Stimulated activated CD8-positive, alpha-beta memory T cell treated with anti-CD3 and anti-CD28 coated beads, Interleukin-4, amount 100 ng/mL, for 1 hour (primary cell): ENCODE results near the gene ADAMTS4.

Experiments
- DNase-seq, 2 donors: peaks; one replicate each; pipeline ENCODE4 v3.0.0-alpha.2; 2020; ENCODE audit warnings: low read depth in 2 of 2, low spot score in 1 of 2

ADAMTS4 gene

GRCh38 chr1:161174911-161175310, 23.9 kb downstream of the ADAMTS4 start:
- no peak for DNase-seq

DNA sequence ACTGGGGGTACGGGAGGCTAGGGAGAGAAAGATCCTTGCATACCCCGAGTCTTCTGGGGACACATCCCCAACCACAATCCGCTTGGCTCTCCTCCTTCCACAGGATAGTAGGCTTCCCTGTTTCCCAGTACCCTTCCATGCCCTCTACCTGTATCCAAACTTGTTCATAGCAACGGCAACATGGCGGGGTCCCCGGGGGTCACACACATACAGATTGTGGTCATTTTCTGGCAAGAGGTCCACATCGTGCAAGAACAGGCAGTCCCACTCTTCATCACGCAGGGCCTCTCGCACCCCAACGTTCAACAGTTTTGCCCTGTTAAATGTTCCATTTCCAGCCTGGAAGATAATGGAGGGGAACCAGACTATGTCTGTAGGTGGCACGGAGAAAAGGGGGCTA, 25.1 kb downstream of the ADAMTS4 start:
- DNase-seq, result no peak

DNA sequence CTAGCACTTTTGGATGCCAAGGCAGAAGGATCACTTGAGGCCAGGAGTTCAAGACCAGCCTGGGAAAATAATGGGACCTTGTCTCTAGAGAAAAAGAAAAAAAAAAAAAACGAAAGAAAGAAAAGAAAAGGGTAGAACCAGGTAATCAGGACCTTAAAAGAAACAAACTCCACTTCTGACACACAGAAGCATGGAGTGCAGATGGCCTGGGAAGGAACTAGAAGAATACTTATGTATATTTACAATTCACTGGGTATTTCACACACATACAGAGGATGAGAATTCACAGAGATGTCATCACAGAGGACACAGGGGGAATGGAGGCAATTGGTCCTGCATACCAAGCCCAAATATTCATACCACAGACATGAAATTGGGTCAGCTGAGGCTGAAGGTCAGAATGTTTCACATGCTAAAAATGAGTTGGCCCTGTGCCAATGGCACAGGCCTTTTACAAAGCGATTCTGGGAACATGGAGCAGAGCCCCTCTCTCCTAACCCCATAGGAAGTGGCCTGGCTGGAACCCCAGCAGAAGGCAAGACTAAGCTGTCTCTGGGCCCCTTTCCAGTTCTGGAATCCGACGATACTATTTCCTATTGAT, 26.0 kb downstream of the ADAMTS4 start:
- DNase-seq, result no peak

- no peak for DNase-seq
Measured at GRCh38 chr1:161172349-161172748, 26.5 kb downstream of the ADAMTS4 start.

DNA sequence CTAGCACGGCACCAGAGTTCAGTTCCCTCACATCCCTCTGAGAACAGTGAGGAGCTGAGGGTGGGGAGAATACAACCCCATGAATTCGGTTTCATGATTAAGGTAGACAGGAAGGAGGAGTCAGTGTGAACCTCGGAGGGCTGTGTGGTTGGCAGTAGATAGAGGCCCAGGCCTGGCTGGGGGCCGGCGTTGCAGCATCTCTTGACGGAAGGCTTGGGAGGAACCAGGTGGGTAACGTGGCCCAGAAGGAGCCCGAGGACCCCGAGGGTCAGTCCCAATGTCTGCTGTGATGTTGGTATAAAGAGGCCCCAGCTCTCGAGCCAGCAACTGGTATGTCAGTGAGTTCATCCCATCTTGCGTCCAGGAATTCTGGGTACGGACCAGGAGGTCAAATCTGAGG, 27.2 kb downstream of the ADAMTS4 start:
- no peak for DNase-seq

- DNase-seq, result no peak
Measured at GRCh38 chr1:161171191-161171590, 27.7 kb downstream of the ADAMTS4 start.

DNA sequence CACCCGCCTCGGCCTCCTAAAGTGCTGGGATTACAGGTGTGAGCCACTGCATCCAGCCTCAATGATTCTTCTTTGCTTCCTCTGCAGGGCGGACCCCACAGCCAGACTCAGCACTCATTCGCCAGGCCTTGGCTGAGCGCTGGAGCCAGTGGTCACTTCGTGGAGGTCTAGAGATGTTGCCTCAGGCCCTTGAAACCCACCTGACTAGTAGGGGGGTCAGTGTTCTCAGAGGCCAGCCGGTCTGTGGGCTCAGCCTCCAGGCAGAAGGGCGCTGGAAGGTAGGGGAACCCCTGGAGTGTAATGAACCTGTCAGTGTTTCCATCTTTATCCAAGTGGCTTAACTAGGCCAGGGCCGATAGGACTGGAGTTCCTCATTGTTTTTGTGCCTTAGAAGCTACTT, 29.9 kb downstream of the ADAMTS4 start:
- no peak for DNase-seq

GRCh38 chr1:161166669-161167548, 31.9 kb downstream of the ADAMTS4 start:
- DNase-seq, result no peak

GRCh38 chr1:161165742-161166668, 32.8 kb downstream of the ADAMTS4 start, which contains the start of gene PPOX:
PPOX (plus strand) TSS chr1:161166426; CDS start chr1:161166848, 422 bp downstream.
- peak; percentile 77 to 84 for DNase-seq

DNA sequence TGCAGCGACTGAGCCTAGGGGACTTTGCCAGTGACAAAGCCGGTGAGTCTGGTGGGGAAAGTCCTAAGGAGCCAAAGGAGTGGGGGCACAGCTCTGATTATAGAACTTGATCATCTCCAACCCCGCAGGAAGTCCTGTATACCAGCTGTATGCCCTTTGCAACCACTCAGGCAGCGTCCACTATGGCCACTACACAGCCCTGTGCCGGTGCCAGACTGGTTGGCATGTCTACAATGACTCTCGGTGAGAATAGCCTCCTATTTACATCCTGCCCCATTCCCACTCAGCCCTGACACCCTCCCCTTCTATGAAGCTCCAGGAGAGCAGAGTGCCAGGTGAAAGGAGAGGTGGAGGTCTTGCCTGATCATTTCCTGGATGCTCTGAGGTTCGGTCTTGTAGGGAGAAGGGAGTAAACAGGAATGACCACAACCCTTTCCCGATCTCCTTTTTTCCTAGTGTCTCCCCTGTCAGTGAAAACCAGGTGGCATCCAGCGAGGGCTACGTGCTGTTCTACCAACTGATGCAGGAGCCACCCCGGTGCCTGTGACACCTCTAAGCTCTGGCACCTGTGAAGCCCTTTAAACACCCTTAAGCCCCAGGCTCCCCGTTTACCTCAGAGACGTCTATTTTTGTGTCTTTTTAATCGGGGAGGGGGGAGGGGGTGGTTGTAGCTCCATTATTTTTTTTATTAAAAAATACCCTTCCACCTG, 33.8 kb downstream of the ADAMTS4 start:
- no peak for DNase-seq

GRCh38 chr1:161163793-161164192, 35.1 kb downstream of the ADAMTS4 start:
- no peak for DNase-seq

DNA sequence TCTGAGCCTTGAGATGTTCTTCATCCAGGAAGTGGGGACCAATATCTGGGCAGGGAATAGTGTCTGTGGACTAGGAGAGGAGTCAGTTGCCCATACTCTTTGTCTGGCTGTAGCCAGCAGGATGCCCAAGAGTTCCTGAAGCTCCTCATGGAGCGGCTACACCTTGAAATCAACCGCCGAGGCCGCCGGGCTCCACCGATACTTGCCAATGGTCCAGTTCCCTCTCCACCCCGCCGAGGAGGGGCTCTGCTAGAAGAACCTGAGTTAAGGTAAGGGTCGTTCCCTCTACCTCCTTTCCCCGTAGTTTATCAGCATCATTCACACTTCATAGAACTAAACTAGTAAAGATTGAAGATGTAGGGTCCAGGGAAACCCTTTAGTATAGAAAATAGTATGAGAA, 36.0 kb downstream of the ADAMTS4 start:
- DNase-seq, result no peak

DNA sequence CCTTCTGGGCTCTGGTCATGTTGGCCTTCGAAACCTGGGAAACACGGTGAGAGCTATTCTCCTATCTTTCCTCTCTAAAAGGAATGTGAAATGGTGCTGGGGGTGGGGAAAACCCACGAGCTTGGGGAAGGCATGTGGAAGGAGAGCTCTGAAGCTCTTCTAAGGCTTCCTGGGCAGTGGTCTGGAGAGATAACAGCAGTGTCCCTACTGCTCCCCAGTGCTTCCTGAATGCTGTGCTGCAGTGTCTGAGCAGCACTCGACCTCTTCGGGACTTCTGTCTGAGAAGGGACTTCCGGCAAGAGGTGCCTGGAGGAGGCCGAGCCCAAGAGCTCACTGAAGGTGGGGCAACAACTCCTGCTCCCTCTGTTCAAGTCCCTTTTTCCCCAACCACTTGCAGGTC, 36.8 kb downstream of the ADAMTS4 start:
- DNase-seq, result no peak

DNA sequence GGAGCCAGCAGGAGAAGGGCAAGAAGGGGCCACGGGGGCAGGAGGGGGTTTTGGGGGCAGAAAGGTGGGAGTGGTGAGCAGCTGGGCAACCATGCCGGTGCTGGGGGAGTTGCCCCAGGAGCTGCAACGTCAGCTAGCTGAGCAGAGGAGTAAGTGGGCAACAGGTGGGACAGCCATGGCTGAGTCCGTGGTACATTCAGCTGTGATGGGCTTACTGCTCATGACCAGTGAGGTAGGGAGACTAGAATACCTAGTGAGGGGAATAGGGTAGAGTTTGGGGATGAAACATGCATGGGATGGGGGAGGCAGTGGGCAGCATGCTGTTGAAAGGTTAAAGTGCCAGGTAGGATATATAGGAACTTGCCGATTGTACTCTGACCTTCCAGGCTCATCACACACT, 37.2 kb downstream of the ADAMTS4 start:
- DNase-seq, result no peak

DNA sequence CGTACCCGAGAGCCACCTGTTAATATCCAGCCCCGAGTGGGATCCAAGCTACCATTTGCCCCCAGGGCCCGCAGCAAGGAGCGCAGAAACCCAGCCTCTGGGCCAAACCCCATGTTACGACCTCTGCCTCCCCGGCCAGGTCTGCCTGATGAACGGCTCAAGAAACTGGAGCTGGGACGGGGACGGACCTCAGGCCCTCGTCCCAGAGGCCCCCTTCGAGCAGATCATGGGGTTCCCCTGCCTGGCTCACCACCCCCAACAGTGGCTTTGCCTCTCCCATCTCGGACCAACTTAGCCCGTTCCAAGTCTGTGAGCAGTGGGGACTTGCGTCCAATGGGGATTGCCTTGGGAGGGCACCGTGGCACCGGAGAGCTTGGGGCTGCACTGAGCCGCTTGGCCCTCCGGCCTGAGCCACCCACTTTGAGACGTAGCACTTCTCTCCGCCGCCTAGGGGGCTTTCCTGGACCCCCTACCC, 38.1 kb downstream of the ADAMTS4 start:
- no peak for DNase-seq

DNA sequence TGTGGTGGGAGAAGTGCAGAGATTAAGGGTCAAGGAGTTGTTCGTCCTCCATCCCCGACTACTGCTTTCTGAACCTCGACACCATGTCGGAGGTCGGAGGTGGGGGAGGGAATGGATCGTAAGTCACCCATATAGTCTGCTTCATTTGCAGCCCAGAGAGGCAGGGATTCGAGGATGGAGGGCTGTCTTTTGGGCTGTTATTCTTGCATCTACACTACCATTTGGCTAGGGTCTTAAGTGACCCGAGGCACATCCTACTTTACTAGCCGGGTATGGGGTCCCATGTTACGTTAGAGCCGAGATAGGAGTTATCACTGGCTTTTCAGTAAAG, 39.0 kb downstream of the ADAMTS4 start:
- no peak for DNase-seq

- DNase-seq, result peak; percentile 80 to 86
Measured at GRCh38 chr1:161159087-161159912, 39.6 kb downstream of the ADAMTS4 start, which contains the start of gene USP21. USP21 (plus strand) TSS chr1:161159500; CDS start chr1:161160641, 1,141 bp downstream.

- DNase-seq, result no peak
Measured at GRCh38 chr1:161158316-161159010, 40.4 kb downstream of the ADAMTS4 start.

- DNase-seq, result no peak
Measured at GRCh38 chr1:161157867-161158266, 41.0 kb downstream of the ADAMTS4 start.
